Measurements from ENCODE around the gene PDPK1. TPM values are rescaled to one million over a fixed set of nuclear protein-coding genes. Genes with fewer than 3 reads are reported as not detected.

Gene PDPK1
- total and polyA plus RNA-seq, 4 donors, result 31.7 to 43.1 (median 37.6) TPM

DNA sequence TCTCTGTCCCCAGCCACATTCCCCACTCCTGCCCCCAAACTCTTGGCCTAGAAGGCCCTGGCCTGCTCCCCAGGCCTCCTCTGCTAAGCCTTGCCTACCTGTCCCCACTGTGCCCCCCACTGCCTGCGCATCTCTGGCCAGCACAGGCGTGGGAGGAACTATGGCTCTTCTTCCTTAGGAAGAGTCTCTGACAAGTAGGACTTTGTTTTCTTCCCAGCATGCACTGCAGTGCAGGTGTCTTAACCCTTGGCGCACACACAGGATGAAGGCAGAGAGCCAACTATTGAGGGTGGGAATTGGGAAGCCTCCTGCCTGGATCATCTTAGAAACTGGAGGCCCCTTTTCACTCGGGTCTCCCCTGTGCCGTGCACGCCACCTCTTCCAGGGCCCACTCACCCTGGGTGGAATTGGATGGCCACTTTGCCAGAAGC, 14.0 kb upstream of the PDPK1 start:
- WGBS (ENCODE audit: insufficient coverage), result 88% methylated on average over 5 of the region's 6 CpGs
- DNase-seq (ENCODE audit: low read depth in 4 of 6, low spot score in 6 of 6), result no peak
- Histone ChIP-seq H3K4me3 (ENCODE audit: low read depth, low read length) (no peak overlapping the region), H3K27ac (ENCODE audit: low read depth, low read length) (no peak overlapping the region), H3K27me3 (ENCODE audit: control insufficient read depth, insufficient read depth, low read length) (no peaks in the 10 kb centered on the region), H3K36me3 (ENCODE audit: control insufficient read depth, insufficient read depth, low read length) (peaks cover 83% of the 10 kb centered on the region), H3K9me3 (ENCODE audit: control insufficient read depth, insufficient read depth, low read length) (no peaks in the 10 kb centered on the region), H3K4me1 (ENCODE audit: control insufficient read depth, insufficient read depth, low read length) (peaks cover 21% of the 10 kb centered on the region)

DNA sequence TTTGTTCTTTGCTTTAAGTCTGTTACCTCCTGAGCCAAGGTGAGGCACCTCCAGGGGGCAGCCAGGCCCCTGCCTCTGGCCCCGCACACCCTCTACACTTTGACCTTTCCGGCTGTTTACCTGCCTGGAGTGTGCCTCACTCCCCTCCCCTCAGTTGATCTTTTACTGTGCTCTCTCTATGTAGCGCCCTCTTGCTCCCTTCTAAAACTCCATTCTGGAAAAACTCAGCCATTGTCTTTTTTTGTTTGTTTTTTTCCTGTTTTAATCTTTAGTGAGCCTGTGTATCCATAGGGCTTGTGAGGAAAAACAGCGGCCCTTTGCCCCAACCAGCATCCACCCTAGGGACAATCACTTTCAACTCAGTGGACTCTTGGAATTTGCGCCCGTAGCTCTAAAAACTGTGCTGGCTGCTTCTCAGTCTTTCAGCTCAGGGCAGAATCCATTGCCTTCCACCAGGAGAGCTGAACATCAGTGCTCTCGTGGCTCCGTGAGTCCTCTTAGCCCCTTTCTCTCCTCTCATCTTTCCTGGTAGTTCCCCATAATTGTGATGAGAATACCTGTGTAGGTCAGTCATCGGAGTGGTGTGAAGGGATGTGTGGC, 13.4 kb upstream of the PDPK1 start:
- H3K27me3 ChIP-seq (ENCODE audit: control insufficient read depth, insufficient read depth, low read length), result no peaks in the 10 kb centered on the region
- H3K4me1 ChIP-seq (ENCODE audit: control insufficient read depth, insufficient read depth, low read length), result peaks cover 15% of the 10 kb centered on the region
- no peak overlapping the region for H3K27ac ChIP-seq (ENCODE audit: low read depth, low read length)
- no peaks in the 10 kb centered on the region for H3K9me3 ChIP-seq (ENCODE audit: control insufficient read depth, insufficient read depth, low read length)
- H3K4me3 ChIP-seq (ENCODE audit: low read depth, low read length), result no peak overlapping the region
- no peak for DNase-seq (ENCODE audit: low read depth in 4 of 6, low spot score in 6 of 6)
- 89% methylated on average over 3 of the region's 9 CpGs for WGBS (ENCODE audit: insufficient coverage)
- H3K36me3 ChIP-seq (ENCODE audit: control insufficient read depth, insufficient read depth, low read length), result peaks cover 83% of the 10 kb centered on the region

DNA sequence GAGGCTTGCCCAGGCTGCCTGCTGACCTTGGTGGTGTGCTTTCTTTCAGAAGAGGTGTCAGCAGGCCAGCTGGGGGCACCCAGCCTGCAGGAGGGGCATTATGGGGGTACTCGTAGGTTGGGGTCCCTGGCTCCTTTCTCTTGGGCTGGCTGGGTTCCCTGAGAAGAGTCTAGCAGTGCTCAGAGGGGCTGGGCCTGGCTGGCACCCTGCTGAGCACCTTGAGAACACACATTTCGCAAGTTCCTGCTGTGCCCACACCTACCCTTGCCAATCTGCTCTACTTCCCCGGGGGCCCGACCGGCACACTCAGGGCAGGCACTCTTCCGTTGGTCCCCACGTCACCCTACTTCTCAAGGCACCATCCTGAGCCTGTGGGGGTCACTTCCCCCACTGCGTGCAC, 11.7 kb upstream of the PDPK1 start:
- Histone ChIP-seq H3K27me3 (ENCODE audit: control insufficient read depth, insufficient read depth, low read length) (no peaks in the 10 kb centered on the region), H3K4me1 (ENCODE audit: control insufficient read depth, insufficient read depth, low read length) (peaks cover 7% of the 10 kb centered on the region), H3K36me3 (ENCODE audit: control insufficient read depth, insufficient read depth, low read length) (peaks cover 91% of the 10 kb centered on the region), H3K4me3 (ENCODE audit: low read depth, low read length) (no peak overlapping the region), H3K9me3 (ENCODE audit: control insufficient read depth, insufficient read depth, low read length) (no peaks in the 10 kb centered on the region), H3K27ac (ENCODE audit: low read depth, low read length) (no peak overlapping the region)
- no peak for DNase-seq (ENCODE audit: low read depth in 4 of 6, low spot score in 6 of 6)
- 95% methylated on average over 8 of the region's 8 CpGs for WGBS (ENCODE audit: insufficient coverage)

DNA sequence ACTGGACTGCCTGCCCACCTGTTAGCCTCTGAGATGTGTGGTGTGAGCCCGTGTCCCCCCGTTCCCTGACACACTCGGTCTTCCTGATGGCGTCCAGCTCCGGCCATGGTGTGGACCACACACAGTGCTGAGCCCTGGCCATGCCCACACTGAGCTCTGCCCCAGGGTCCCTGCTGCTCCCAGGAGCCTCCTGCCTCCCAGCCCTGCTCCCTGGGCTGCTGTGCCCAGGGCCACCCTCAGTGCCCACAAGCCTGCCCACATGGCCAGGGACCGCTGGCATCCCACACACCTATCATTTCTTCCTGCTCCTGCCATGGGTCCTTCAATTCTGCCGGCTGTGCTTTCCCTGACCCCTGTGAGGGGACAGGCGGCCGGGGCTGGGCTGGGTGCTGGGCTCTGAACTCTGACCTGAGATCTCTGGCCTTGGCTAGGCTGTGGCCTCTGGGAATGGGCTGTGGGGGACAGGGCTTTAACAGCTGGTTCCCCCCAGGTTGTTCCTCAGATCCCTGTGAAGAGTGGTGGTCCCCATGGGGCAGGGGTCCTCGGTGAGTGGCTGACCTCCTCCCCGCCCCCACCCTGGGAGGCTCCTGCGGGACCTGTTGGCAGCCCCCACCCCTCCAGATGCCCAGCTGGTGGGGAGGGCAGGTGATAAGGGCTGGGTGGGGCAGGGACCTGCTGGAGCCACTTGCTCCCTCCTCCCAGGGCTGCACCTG, 10.6 kb upstream of the PDPK1 start:
- no peaks in the 10 kb centered on the region for H3K9me3 ChIP-seq (ENCODE audit: control insufficient read depth, insufficient read depth, low read length)
- H3K36me3 ChIP-seq (ENCODE audit: control insufficient read depth, insufficient read depth, low read length), result peaks cover 87% of the 10 kb centered on the region
- no peak for DNase-seq (ENCODE audit: low read depth in 4 of 6, low spot score in 6 of 6)
- H3K27me3 ChIP-seq (ENCODE audit: control insufficient read depth, insufficient read depth, low read length), result no peaks in the 10 kb centered on the region
- peaks cover 10% of the 10 kb centered on the region for H3K4me1 ChIP-seq (ENCODE audit: control insufficient read depth, insufficient read depth, low read length)
- no peak overlapping the region for H3K4me3 ChIP-seq (ENCODE audit: low read depth, low read length)
- no peak overlapping the region for H3K27ac ChIP-seq (ENCODE audit: low read depth, low read length)
- 85% methylated on average over 9 of the region's 12 CpGs for WGBS (ENCODE audit: insufficient coverage)

DNA sequence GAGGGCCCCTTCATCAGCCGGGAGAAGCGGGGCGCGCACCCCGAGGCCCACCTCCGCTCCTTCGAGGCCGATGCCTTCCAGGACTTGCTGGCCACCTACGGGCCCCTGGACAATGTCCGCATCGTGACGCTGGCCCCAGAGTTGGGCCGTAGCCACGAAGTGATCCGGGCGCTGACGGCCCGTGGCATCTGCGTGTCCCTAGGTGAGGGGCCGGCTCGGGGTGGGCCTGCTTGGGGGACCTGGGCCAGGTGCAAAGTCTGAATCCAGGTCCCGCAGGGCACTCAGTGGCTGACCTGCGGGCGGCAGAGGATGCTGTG, 10.1 kb upstream of the PDPK1 start:
- Histone ChIP-seq H3K27me3 (ENCODE audit: control insufficient read depth, insufficient read depth, low read length) (no peaks in the 10 kb centered on the region), H3K27ac (ENCODE audit: low read depth, low read length) (no peak overlapping the region), H3K36me3 (ENCODE audit: control insufficient read depth, insufficient read depth, low read length) (peaks cover 82% of the 10 kb centered on the region), H3K4me3 (ENCODE audit: low read depth, low read length) (no peak overlapping the region), H3K9me3 (ENCODE audit: control insufficient read depth, insufficient read depth, low read length) (no peaks in the 10 kb centered on the region), H3K4me1 (ENCODE audit: control insufficient read depth, insufficient read depth, low read length) (peaks cover 15% of the 10 kb centered on the region)
- WGBS (ENCODE audit: insufficient coverage), result 97% methylated on average over 24 of the region's 24 CpGs
- no peak for DNase-seq (ENCODE audit: low read depth in 4 of 6, low spot score in 6 of 6)

DNA sequence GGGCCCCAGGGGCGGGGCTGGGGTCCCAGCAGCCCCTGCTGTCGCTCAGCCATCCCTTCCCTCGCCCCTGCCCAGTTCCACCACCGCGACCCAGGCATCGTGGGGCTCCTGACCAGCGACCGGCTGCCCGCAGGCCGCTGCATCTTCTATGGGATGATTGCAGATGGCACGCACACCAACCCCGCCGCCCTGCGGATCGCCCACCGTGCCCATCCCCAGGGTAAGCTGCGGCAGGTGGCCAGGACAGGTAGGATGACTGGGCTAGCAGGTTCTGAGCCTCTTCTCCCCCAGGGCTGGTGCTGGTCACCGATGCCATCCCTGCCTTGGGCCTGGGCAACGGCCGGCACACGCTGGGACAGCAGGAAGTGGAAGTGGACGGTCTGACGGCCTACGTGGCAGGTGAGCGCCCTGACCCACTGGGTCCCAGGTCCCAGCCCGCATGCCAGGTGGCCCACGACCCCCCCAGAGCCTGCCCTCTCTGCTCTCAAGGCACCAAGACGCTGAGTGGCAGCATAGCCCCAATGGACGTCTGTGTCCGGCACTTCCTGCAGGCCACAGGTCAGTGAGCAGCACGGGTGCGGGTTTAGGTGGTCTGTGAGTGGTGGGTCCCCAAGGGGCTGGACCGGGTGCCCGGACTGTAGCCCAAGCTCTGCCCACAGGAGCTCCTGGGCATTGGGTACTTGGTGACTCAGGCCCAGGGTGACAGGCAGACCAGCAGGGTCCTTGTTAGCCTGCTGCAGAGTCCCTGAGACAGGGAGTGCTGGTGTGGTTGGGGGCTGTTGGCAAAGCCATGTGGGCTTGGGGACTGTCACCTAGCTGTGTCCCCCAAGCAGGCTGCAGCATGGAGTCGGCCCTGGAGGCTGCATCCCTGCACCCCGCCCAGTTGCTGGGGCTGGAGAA, 9.4 kb upstream of the PDPK1 start:
- Histone ChIP-seq H3K36me3 (ENCODE audit: control insufficient read depth, insufficient read depth, low read length) (peaks cover 75% of the 10 kb centered on the region), H3K27ac (ENCODE audit: low read depth, low read length) (no peak overlapping the region), H3K4me1 (ENCODE audit: control insufficient read depth, insufficient read depth, low read length) (peaks cover 18% of the 10 kb centered on the region), H3K9me3 (ENCODE audit: control insufficient read depth, insufficient read depth, low read length) (no peaks in the 10 kb centered on the region), H3K27me3 (ENCODE audit: control insufficient read depth, insufficient read depth, low read length) (no peaks in the 10 kb centered on the region), H3K4me3 (ENCODE audit: low read depth, low read length) (no peak overlapping the region)
- no peak for DNase-seq (ENCODE audit: low read depth in 4 of 6, low spot score in 6 of 6)
- 94% methylated on average over 34 of the region's 36 CpGs for WGBS (ENCODE audit: insufficient coverage)

DNA sequence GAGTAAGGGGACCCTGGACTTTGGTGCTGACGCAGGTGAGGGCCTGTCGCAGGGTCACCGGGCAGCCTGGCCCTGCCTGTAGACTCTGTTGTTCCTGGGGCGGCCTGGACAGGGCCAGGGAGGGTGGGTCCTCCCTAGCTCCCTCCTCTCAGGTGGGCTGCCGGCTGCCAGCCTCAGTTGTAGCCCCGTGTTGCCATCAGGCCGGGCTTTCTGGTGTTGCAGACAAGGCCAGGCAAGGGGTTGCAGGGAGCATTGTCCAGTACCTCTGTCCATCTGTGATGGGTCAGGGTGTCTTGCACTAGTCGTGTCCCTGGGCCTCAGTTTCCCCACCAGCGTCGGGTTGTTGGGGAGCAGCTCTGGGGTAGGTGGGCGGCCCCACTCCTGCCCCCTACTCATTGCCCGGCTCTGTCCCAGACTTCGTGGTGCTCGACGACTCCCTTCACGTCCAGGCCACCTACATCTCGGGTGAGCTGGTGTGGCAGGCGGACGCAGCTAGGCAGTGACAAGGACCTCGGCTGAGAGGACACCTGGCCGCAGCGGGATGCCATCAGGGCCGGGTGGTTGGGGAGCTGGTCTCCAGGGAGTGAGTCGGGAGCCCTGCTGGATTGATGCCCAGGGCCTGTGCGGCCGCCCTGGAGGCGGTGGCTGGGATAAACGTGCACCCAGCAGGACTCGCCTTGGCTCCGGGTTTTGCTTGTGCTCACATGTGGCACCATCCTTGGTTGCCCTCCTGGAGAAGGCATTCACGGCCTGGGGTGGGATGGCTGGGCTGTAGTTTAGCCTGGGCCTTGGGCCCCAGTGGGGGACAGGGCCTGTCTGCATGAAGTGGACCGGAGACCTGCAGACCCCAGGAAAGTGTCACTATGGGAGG, 8.5 kb upstream of the PDPK1 start:
- peaks cover 18% of the 10 kb centered on the region for H3K4me1 ChIP-seq (ENCODE audit: control insufficient read depth, insufficient read depth, low read length)
- H3K27ac ChIP-seq (ENCODE audit: low read depth, low read length), result no peak overlapping the region
- H3K36me3 ChIP-seq (ENCODE audit: control insufficient read depth, insufficient read depth, low read length), result peaks cover 67% of the 10 kb centered on the region
- H3K9me3 ChIP-seq (ENCODE audit: control insufficient read depth, insufficient read depth, low read length), result no peaks in the 10 kb centered on the region
- 89% methylated on average over 32 of the region's 32 CpGs for WGBS (ENCODE audit: insufficient coverage)
- H3K4me3 ChIP-seq (ENCODE audit: low read depth, low read length), result no peak overlapping the region
- no peaks in the 10 kb centered on the region for H3K27me3 ChIP-seq (ENCODE audit: control insufficient read depth, insufficient read depth, low read length)
- DNase-seq (ENCODE audit: low read depth in 4 of 6, low spot score in 6 of 6), result no peak

DNA sequence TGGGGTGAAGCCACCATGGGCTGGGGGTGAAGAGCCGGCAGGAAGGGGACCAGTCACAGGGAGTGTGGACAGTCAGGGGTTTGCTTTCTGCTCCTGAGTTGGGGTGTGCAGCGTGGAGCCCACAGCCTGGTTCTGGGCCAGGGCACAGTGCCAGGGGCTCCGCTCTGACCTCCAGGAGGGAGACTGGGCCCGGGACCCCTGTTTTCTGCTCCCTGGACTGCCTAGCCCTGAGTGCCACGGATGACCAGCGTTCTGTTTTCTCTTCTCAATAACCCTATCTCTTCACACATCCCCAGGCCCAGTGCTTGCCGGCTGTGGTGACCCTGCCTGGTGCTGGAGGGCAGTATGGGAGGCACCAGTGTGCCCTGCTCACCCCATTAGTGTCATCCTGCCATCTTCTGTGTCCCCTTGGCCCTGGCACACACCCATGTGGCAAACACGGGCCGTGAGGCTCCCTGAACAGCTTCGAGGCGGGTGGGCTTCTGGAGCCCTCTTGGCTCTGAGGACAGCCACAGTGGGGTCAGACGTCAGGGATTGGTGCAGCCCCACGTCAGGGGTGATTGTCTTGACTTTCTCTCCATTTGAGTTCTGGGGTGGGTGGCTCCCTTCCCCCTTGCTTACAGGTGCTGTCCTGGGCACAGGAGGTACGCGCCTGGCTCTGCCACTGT, 7.7 kb upstream of the PDPK1 start:
- peaks cover 59% of the 10 kb centered on the region for H3K36me3 ChIP-seq (ENCODE audit: control insufficient read depth, insufficient read depth, low read length)
- no peak overlapping the region for H3K27ac ChIP-seq (ENCODE audit: low read depth, low read length)
- peaks cover 18% of the 10 kb centered on the region for H3K4me1 ChIP-seq (ENCODE audit: control insufficient read depth, insufficient read depth, low read length)
- H3K27me3 ChIP-seq (ENCODE audit: control insufficient read depth, insufficient read depth, low read length), result no peaks in the 10 kb centered on the region
- H3K4me3 ChIP-seq (ENCODE audit: low read depth, low read length), result no peak overlapping the region
- H3K9me3 ChIP-seq (ENCODE audit: control insufficient read depth, insufficient read depth, low read length), result no peaks in the 10 kb centered on the region
- 82% methylated on average over 15 of the region's 15 CpGs for WGBS (ENCODE audit: insufficient coverage)
- DNase-seq (ENCODE audit: low read depth in 4 of 6, low spot score in 6 of 6), result no peak
